Hepatocyte (in vitro differentiated cells): ENCODE measurements around the gene IKZF4. TPM values are rescaled to one million over a fixed set of nuclear protein-coding genes. Genes with fewer than 3 reads are reported as not detected.
A peak's percentile ranks its signal among the peaks of the same experiment; 100 is the strongest.
"Not testable (repeated sequence)": the region's sequence is repeated elsewhere in the genome, so short reads cannot be mapped to it uniquely, and the experiment has no call there.

Source experiments
- DNase-seq: peaks from one replicate; pipeline ENCODE4 v3.0.0-alpha.2; 2016; ENCODE audit warnings: low spot score
- H2AFZ ChIP-seq: fragments of 200-600 bp; sonication (generic); 2 replicates; pipeline ENCODE4 v1.6.0; 2016; ENCODE audit warnings: antibody characterized with exemption, mild to moderate bottlenecking
- H3K27ac ChIP-seq: fragments of 200-600 bp; sonication (generic); 2 replicates; pipeline ENCODE4 v1.5.1; 2016; ENCODE audit warnings: mild to moderate bottlenecking
- H3K27me3 ChIP-seq: fragments of 200-600 bp; sonication (generic); 2 replicates; pipeline ENCODE4 v1.6.1; 2016
- H3K36me3 ChIP-seq: fragments of 200-600 bp; sonication (generic); replicated peaks from 2 replicates; pipeline ENCODE4 v1.5.1; 2016; ENCODE audit warnings: low read depth; ENCODE audit not compliant: insufficient read depth
- H3K4me1 ChIP-seq: fragments of 200-600 bp; sonication (generic); 2 replicates; pipeline ENCODE4 v1.5.1; 2016; ENCODE audit warnings: mild to moderate bottlenecking, moderate library complexity; ENCODE audit not compliant: insufficient read depth
- H3K4me2 ChIP-seq: fragments of 200-600 bp; sonication (generic); 2 replicates; pipeline ENCODE4 v1.6.0; 2016
- H3K4me3 ChIP-seq: fragments of 200-600 bp; sonication (generic); 2 replicates; pipeline ENCODE4 v1.5.1; 2016; ENCODE audit warnings: mild to moderate bottlenecking
- H3K79me2 ChIP-seq: fragments of 200-600 bp; sonication (generic); 2 replicates; pipeline ENCODE4 v1.6.0; 2017; ENCODE audit warnings: mild to moderate bottlenecking
- H3K9me2 ChIP-seq: fragments of 200-600 bp; sonication (generic); replicated peaks from 2 replicates; pipeline ENCODE4 v1.6.0; 2017; ENCODE audit warnings: mild to moderate bottlenecking; ENCODE audit not compliant: insufficient read depth
- H3K9me3 ChIP-seq: fragments of 200-600 bp; sonication (generic); 2 replicates; pipeline ENCODE4 v1.5.1; 2016; ENCODE audit warnings: low read depth, mild to moderate bottlenecking
- H4K20me1 ChIP-seq: fragments of 200-600 bp; sonication (generic); 2 replicates; pipeline ENCODE4 v1.6.0; 2016; ENCODE audit warnings: mild to moderate bottlenecking; ENCODE audit not compliant: insufficient read depth, poor library complexity, severe bottlenecking
- EZH2 ChIP-seq: fragments of 200-600 bp; sonication (generic); IDR thresholded peaks from 2 replicates; pipeline ENCODE4 v1.6.1; 2016; ENCODE audit warnings: antibody characterized with exemption, mild to moderate bottlenecking, borderline replicate concordance
- EZH2phosphoT487 ChIP-seq: fragments of 200-600 bp; sonication (generic); IDR thresholded peaks from one replicate; pipeline ENCODE4 v1.6.1; 2018; ENCODE audit warnings: antibody characterized with exemption, mild to moderate bottlenecking, low read depth, moderate library complexity; ENCODE audit not compliant: unreplicated experiment, severe bottlenecking
- WGBS: methylation state at CpG from one replicate; pipeline ENCODE4 v1.1.6; 2016; ENCODE audit warnings: low lambda C conversion rate; ENCODE audit errors: missing lambda C conversion rate; 5-methylcytosine and 5-hydroxymethylcytosine counted together
- polyA plus RNA-seq: library from polyadenylated mRNA; unstranded; fragments of >200 nt; fragmentation: Nextera tagmentation; extraction: Ambion mirVana; gene quantifications from 2 replicates; pipeline ENCODE4 v1.2.1, GENCODE V29; 2016
- total RNA-seq: library from RNA; depleted of rRNA; stranded (reverse); fragments of >200 nt; gene quantifications from 2 replicates; pipeline ENCODE4 v1.2.3, GENCODE V29; 2014
- TF ChIP-seq, protein P1 (sequence below): fragments of 200-600 bp; sonication (generic); IDR thresholded peaks from 2 replicates; pipeline ENCODE4 v1.5.1; 2016; ENCODE audit warnings: antibody characterized with exemption, mild to moderate bottlenecking; ENCODE audit not compliant: poor library complexity

Gene IKZF4
- total and polyA plus RNA-seq, 2 experiments from 2014 or later: 1.6 to 5.3 TPM

GRCh38 chr12:56041552-56042429 is 20.9 kb downstream of the IKZF4 start, which contains the start of gene RPS26:
Gene RPS26, plus strand, starts transcription at chr12:56041918. Its CDS starts 249 bp downstream, at chr12:56042167.
- Histone ChIP-seq H3K9me3 (no peaks in the 10 kb centered on the region), H3K9me2 (no peaks in the 10 kb centered on the region), H3K79me2 (peaks cover 30% of the 10 kb centered on the region), H3K27me3 (no peaks in the 10 kb centered on the region), H3K4me2 (peak within 1 kb of the TSS; percentile 82), H3K27ac (peak within 1 kb of the TSS; percentile 97), H3K4me1 (peaks cover 14% of the 10 kb centered on the region), H3K4me3 (peak within 1 kb of the TSS; percentile 67), H3K36me3 (no peaks in the 10 kb centered on the region), H4K20me1 (peaks cover 15% of the 10 kb centered on the region), H2AFZ (peak within 1 kb of the TSS; percentile 89)
- 2% methylated on average over 43 of the region's 50 CpGs for WGBS
- peak; percentile 98 for DNase-seq
- TF ChIP-seq, protein P1, sequence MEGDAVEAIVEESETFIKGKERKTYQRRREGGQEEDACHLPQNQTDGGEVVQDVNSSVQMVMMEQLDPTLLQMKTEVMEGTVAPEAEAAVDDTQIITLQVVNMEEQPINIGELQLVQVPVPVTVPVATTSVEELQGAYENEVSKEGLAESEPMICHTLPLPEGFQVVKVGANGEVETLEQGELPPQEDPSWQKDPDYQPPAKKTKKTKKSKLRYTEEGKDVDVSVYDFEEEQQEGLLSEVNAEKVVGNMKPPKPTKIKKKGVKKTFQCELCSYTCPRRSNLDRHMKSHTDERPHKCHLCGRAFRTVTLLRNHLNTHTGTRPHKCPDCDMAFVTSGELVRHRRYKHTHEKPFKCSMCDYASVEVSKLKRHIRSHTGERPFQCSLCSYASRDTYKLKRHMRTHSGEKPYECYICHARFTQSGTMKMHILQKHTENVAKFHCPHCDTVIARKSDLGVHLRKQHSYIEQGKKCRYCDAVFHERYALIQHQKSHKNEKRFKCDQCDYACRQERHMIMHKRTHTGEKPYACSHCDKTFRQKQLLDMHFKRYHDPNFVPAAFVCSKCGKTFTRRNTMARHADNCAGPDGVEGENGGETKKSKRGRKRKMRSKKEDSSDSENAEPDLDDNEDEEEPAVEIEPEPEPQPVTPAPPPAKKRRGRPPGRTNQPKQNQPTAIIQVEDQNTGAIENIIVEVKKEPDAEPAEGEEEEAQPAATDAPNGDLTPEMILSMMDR: peak; percentile 71
- TF ChIP-seq EZH2: no peak

DNA sequence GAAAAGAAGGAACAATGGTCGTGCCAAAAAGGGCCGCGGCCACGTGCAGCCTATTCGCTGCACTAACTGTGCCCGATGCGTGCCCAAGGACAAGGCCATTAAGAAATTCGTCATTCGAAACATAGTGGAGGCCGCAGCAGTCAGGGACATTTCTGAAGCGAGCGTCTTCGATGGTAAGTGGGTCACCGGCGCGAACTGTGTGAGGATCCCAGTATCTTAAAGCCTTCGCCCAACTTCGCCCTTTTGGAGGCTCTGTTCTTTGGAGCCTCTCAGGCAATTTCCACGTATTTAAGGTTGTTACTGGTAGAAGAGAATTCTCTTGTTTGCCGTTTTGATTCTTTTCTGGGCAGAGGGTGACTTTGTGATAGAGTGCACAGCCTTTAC is 21.6 kb downstream of the IKZF4 start:
- peaks cover 30% of the 10 kb centered on the region for H3K79me2 ChIP-seq
- peaks cover 14% of the 10 kb centered on the region for H3K4me1 ChIP-seq
- peak overlapping the region; percentile 97 for H3K27ac ChIP-seq
- H3K36me3 ChIP-seq, H3K9me3 ChIP-seq, H3K9me2 ChIP-seq, DNase-seq, H3K27me3 ChIP-seq: not testable (repeated sequence)
- peak overlapping the region; percentile 67 for H3K4me3 ChIP-seq
- H2AFZ ChIP-seq: peak overlapping the region; percentile 89
- peak overlapping the region; percentile 82 for H3K4me2 ChIP-seq
- WGBS: 5% methylated on average over 20 of the region's 20 CpGs
- H4K20me1 ChIP-seq: peaks cover 15% of the 10 kb centered on the region

GRCh38 chr12:56042843-56043242 is 22.0 kb downstream of the IKZF4 start:
- peaks cover 15% of the 10 kb centered on the region for H4K20me1 ChIP-seq
- H3K27me3 ChIP-seq: no peaks in the 10 kb centered on the region
- peak overlapping the region; percentile 82 for H3K4me2 ChIP-seq
- H3K36me3 ChIP-seq: no peaks in the 10 kb centered on the region
- no peak for DNase-seq
- peaks cover 14% of the 10 kb centered on the region for H3K4me1 ChIP-seq
- H3K9me3 ChIP-seq: no peaks in the 10 kb centered on the region
- WGBS: 51% methylated on average over 9 of the region's 9 CpGs
- H3K27ac ChIP-seq: peak overlapping the region; percentile 97
- H3K79me2 ChIP-seq: peaks cover 30% of the 10 kb centered on the region
- peak overlapping the region; percentile 67 for H3K4me3 ChIP-seq
- H3K9me2 ChIP-seq: no peaks in the 10 kb centered on the region
- no peak overlapping the region for H2AFZ ChIP-seq
- TF ChIP-seq EZH2phosphoT487 (no peak), EZH2 (no peak)
- TF ChIP-seq, protein P1: no peak

GRCh38 chr12:56046027-56046780 is 25.4 kb downstream of the IKZF4 start:
- Histone ChIP-seq H4K20me1 (peaks cover 15% of the 10 kb centered on the region), H3K9me3 (no peaks in the 10 kb centered on the region), H3K9me2 (no peaks in the 10 kb centered on the region), H3K4me3 (no peak overlapping the region), H3K27ac (no peak overlapping the region), H3K27me3 (no peaks in the 10 kb centered on the region), H3K36me3 (no peaks in the 10 kb centered on the region), H2AFZ (no peak overlapping the region), H3K4me2 (no peak overlapping the region), H3K4me1 (peaks cover 8% of the 10 kb centered on the region), H3K79me2 (peaks cover 30% of the 10 kb centered on the region)
- no peak for TF ChIP-seq EZH2
- DNase-seq: no peak
- WGBS: 90% methylated on average over 9 of the region's 9 CpGs
